Activated naive CD8-positive, alpha-beta T cell treated with anti-CD3 and anti-CD28 coated beads, Interleukin-2, amount 50 U/mL, for 24 hours (primary cell): Measurements from ENCODE around the gene NOS1.
"Not testable (repeated sequence)": the region's sequence is repeated elsewhere in the genome, so short reads cannot be mapped to it uniquely, and the experiment has no call there.

Experiments used
- ATAC-seq: fragments of 150-1000 bp; cut with Tn5 transposase; one replicate; pipeline ENCODE4 v1.10.0; 2021
- DNase-seq: peaks from one replicate; pipeline ENCODE4 v3.0.0; 2021
- H3K27ac Mint-ChIP-seq: one replicate; pipeline ENCODE4 v1.8.0; 2021; ENCODE audit warnings: mild to moderate bottlenecking, mixed read lengths
- H3K27me3 Mint-ChIP-seq: one replicate; pipeline ENCODE4 v1.8.0; 2021; ENCODE audit warnings: mixed read lengths
- H3K36me3 Mint-ChIP-seq: one replicate; pipeline ENCODE4 v1.8.0; 2021; ENCODE audit warnings: low read depth, mixed read lengths
- H3K4me1 Mint-ChIP-seq: one replicate; pipeline ENCODE4 v1.8.0; 2021; ENCODE audit warnings: mixed read lengths
- H3K4me3 Mint-ChIP-seq: one replicate; pipeline ENCODE4 v1.8.0; 2021; ENCODE audit warnings: mild to moderate bottlenecking, moderate library complexity, mixed read lengths
- H3K9me3 Mint-ChIP-seq: one replicate; pipeline ENCODE4 v1.8.0; 2021; ENCODE audit warnings: mixed read lengths

Gene NOS1

DNA sequence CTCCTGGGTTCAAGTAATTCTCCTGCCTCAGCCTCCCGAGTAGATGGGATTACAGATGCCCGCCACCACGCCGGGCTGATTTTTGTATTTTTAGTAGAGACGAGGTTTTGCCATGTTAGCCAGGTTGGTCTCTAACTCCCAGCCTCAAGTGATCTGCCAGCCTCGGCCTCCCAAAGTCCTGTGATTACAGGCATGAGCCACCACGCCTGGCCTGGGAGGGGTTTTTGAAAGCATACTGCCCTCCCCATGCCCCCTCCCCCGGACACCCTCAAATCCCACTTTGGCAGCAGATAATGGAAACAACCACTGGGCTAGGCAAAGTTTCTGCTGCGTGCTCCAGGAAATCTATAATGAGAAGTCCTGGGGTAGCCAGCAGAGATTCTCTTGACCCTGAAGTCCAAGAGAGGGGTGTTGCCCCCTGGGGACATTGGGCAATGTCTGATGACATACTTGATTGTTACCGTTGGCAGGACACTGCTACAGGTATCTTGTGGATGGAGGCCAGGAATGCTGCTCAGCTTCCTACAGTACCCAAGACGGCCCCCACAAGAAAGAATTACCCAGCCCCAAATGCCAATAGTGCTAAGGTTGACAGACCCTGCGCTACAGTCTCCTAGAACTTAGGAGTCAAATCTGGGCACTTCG, 152.5 kb downstream of the NOS1 start:
- peaks cover 15% of the 10 kb centered on the region for H3K27me3 Mint-ChIP-seq
- no peak for DNase-seq
- no peaks in the 10 kb centered on the region for H3K36me3 Mint-ChIP-seq
- no peak for ATAC-seq
- H3K4me3 Mint-ChIP-seq, result no peak overlapping the region
- no peaks in the 10 kb centered on the region for H3K9me3 Mint-ChIP-seq
- H3K27ac Mint-ChIP-seq, result no peak overlapping the region
- no peaks in the 10 kb centered on the region for H3K4me1 Mint-ChIP-seq

GRCh38 chr12:117208206-117208605, 153.2 kb downstream of the NOS1 start:
- DNase-seq (no peak), ATAC-seq (no peak)
- Mint-ChIP-seq H3K9me3 (no peaks in the 10 kb centered on the region), H3K27ac (no peak overlapping the region), H3K27me3 (peaks cover 15% of the 10 kb centered on the region), H3K4me3 (no peak overlapping the region), H3K36me3 (no peaks in the 10 kb centered on the region), H3K4me1 (no peaks in the 10 kb centered on the region)

DNA sequence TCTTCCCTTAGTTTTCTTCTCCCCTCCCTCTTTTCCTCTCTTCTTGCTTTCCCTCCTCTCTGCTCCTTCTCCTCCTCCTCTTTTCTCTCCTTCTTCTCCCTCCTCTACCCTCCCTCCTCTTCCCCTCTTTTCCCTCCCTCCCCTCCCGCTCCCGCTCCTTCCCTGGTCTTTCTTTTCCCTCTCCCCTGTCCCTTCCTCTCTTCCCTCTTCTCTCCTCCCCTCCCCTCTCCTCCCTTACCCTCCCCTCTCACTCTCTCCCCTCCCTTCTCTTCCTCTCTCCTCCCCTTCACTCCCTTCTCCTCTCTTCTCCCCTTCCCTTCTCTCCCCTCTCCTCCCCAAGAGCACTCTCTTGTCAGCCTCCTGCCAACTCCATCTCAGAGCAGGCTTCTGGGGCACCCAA, 153.8 kb downstream of the NOS1 start:
- H3K27me3 Mint-ChIP-seq, result peaks cover 15% of the 10 kb centered on the region
- DNase-seq, result no peak
- no peak overlapping the region for H3K27ac Mint-ChIP-seq
- no peaks in the 10 kb centered on the region for H3K9me3 Mint-ChIP-seq
- no peaks in the 10 kb centered on the region for H3K4me1 Mint-ChIP-seq
- no peaks in the 10 kb centered on the region for H3K36me3 Mint-ChIP-seq
- no peak for ATAC-seq
- no peak overlapping the region for H3K4me3 Mint-ChIP-seq

DNA sequence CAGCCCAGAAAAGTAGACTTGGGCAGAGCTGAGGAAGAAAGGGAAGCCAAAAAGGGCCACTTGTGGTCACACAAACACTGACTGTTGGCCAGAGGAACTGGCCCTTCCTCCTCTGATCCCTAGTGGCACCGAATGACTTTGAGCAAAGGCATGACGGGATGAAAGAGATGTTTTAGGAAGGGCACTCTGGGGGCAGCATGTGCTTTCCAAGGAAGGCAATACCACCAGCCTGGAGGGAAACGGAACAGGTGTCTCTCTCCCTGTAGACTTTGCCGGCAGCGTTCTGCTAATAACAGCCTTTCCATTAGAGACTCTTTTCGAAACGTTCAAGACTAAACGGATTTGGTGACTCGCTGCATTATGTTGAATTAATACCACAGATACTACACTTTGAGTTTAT, 158.9 kb downstream of the NOS1 start:
- ATAC-seq, result no peak
- no peak overlapping the region for H3K27ac Mint-ChIP-seq
- no peak overlapping the region for H3K4me3 Mint-ChIP-seq
- no peak for DNase-seq
- H3K9me3 Mint-ChIP-seq, result no peaks in the 10 kb centered on the region
- no peaks in the 10 kb centered on the region for H3K4me1 Mint-ChIP-seq
- peaks cover 6% of the 10 kb centered on the region for H3K27me3 Mint-ChIP-seq
- no peaks in the 10 kb centered on the region for H3K36me3 Mint-ChIP-seq

DNA sequence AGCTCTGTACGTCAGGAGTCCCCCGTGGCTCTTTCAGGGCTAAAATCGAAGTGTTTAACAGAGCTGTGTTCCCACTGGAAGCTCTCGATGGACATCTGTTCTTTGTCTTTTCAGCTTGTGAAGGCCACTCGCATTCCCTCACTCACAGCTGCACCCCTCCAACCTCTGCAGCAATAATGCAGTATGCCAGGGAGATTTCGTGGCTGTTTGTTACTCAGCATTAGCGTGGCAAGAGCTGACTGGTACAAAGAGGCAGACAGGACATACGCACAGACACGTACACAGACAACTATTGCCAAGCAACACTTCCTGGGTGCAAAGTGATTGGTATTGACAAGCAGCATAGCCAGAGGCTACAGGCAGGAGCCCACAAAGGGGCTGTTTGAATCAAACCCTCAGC, 159.4 kb downstream of the NOS1 start:
- H3K36me3 Mint-ChIP-seq, result no peaks in the 10 kb centered on the region
- H3K9me3 Mint-ChIP-seq, result no peaks in the 10 kb centered on the region
- ATAC-seq (no peak), DNase-seq (no peak)
- H3K27me3 Mint-ChIP-seq, result peaks cover 6% of the 10 kb centered on the region
- H3K4me1 Mint-ChIP-seq, result no peaks in the 10 kb centered on the region
- no peak overlapping the region for H3K27ac Mint-ChIP-seq
- H3K4me3 Mint-ChIP-seq, result no peak overlapping the region

DNA sequence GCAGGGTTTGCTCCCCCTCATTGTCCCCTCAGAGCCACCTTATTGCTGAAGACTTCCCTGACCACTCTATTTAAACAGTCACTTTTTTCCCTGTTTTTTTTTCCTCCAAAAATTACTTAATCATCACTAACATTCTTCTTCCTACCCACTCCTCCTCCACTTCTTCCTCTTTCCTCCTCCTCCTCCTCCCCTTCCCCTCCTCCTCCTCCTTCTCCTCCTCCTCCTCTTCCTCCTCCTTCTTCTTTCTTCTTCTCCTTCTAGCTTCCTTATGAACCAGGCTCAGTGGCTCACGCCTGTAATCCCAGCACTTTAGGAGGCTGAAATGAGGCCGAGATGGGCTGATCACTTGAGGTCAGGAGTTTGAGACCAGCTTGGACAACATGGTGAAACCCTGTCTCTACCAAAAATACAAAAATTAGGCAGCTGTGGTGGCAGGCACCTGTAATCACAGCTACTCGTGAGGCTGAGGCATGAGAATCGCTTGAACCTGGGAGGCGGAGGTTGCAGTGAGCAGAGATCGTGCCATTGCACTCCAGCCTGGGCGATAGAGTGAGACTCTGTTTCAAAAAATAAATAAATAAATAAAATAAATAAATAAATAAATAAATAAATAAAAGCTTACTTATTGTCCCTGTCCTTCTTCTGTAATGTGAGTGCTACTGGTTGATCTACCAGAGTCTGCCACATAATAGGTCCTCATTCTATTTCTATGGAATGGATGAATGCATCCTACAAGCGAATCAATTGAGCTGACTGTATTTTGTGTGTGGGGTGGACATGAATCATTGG, 161.3 kb downstream of the NOS1 start:
- H3K4me1 Mint-ChIP-seq, H3K9me3 Mint-ChIP-seq, H3K27me3 Mint-ChIP-seq, H3K36me3 Mint-ChIP-seq, DNase-seq, H3K4me3 Mint-ChIP-seq, ATAC-seq, H3K27ac Mint-ChIP-seq: not testable (repeated sequence)

DNA sequence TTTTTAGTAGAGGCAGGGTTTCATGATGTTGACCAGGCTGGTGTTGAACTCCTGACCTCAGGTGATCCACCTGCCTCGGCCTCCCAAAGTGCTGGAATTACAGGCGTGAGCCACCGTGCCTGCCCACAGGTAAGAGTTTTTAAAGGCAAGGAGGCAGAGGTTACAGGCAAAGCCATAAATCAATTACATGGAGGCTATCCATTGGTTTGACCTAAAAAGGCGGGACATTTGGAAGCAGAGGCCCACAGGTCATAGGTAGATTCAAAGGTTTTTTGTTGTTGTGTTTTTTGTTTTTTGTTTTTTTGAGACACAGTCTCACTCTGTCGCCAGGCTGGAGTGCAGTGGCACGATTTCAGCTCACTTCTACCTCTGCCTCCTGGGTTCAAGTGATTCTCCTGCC, 165.1 kb downstream of the NOS1 start:
- not testable (repeated sequence) for DNase-seq, ATAC-seq, H3K9me3 Mint-ChIP-seq, H3K4me1 Mint-ChIP-seq, H3K36me3 Mint-ChIP-seq, H3K4me3 Mint-ChIP-seq, H3K27ac Mint-ChIP-seq
- peaks cover 14% of the 10 kb centered on the region for H3K27me3 Mint-ChIP-seq

- H3K4me1 Mint-ChIP-seq, ATAC-seq, DNase-seq, H3K4me3 Mint-ChIP-seq, H3K9me3 Mint-ChIP-seq, H3K36me3 Mint-ChIP-seq, H3K27ac Mint-ChIP-seq: not testable (repeated sequence)
- peaks cover 14% of the 10 kb centered on the region for H3K27me3 Mint-ChIP-seq
These were observed 166.4 kb downstream of the NOS1 start for GRCh38 chr12:117195027-117195426.

DNA sequence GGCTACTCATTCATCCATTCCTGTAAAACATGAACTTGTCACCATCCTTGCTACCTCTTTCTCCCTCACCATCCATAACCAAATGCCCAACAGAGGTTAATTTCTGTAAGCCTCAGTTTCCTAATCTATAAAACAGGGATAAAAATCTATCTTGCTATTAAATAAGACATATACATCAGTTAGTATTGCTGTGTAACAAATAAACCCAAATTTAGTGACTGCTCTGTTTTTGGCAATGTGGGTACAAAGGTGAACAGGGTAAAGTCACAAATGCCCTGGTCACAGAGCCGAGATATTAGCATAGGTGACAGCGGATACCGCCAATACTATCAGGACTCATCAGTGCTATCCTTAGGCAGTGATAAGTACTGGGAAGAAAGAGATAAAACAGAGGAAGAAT, 167.5 kb downstream of the NOS1 start:
- DNase-seq (no peak), ATAC-seq (no peak)
- peaks cover 11% of the 10 kb centered on the region for H3K27me3 Mint-ChIP-seq
- H3K4me3 Mint-ChIP-seq, result no peak overlapping the region
- peaks cover 7% of the 10 kb centered on the region for H3K9me3 Mint-ChIP-seq
- H3K4me1 Mint-ChIP-seq, result peaks cover 14% of the 10 kb centered on the region
- H3K27ac Mint-ChIP-seq, result no peak overlapping the region
- H3K36me3 Mint-ChIP-seq, result peaks cover 2% of the 10 kb centered on the region

DNA sequence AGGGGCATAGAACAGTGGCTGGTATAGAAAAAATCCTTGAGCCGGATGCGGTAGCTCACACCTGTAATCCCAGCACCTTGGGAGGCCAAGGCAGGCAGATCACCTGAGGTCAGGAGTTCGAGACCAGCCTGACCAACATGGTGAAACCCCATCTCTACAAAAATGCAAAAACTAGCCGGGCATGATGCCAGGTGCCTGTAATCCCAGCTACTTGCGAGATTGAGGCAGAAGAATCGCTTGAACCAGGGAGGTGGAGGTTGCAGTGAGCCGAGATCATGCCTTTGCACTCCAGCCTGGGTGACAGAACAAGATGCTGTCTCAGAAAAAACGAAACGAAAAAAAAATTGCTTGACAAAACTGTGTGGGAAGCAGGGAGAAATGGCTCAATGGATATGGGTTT, 168.8 kb downstream of the NOS1 start:
- not testable (repeated sequence) for H3K9me3 Mint-ChIP-seq, H3K36me3 Mint-ChIP-seq, DNase-seq, H3K4me3 Mint-ChIP-seq, ATAC-seq, H3K27ac Mint-ChIP-seq
- Mint-ChIP-seq H3K4me1 (peaks cover 23% of the 10 kb centered on the region), H3K27me3 (peaks cover 11% of the 10 kb centered on the region)

DNA sequence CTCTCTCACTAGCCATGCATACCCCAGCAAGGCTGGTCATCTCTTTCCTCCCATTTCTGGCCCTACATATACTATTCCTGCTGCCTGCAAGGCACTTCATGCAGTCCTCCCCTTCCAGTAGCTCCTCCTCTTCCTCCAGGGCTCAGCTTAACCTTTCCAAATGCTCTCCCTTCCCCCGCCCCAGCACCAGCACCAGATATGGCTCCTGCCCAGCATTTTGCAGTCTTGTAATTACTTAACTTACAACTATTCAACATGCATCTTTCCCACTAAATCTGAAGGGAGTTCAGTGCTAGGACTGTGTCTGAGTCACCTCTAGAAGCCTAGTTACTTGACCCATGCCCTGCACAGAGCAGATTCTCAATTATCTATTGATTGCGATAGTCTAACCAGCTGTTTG, 169.4 kb downstream of the NOS1 start:
- H3K4me1 Mint-ChIP-seq, result peaks cover 26% of the 10 kb centered on the region
- H3K36me3 Mint-ChIP-seq, result peaks cover 12% of the 10 kb centered on the region
- H3K27ac Mint-ChIP-seq, result no peak overlapping the region
- H3K4me3 Mint-ChIP-seq, result no peak overlapping the region
- H3K27me3 Mint-ChIP-seq, result peaks cover 10% of the 10 kb centered on the region
- no peak for ATAC-seq
- peak; percentile 7 for DNase-seq
- H3K9me3 Mint-ChIP-seq, result peaks cover 7% of the 10 kb centered on the region

- peaks cover 26% of the 10 kb centered on the region for H3K4me1 Mint-ChIP-seq
- ATAC-seq (peak; percentile 96), DNase-seq (peak; percentile 96)
- peaks cover 10% of the 10 kb centered on the region for H3K27me3 Mint-ChIP-seq
- peaks cover 7% of the 10 kb centered on the region for H3K9me3 Mint-ChIP-seq
- H3K27ac Mint-ChIP-seq, result peak within 1 kb of the TSS; percentile 80
- peak within 1 kb of the TSS; percentile 94 for H3K4me3 Mint-ChIP-seq
- H3K36me3 Mint-ChIP-seq, result peaks cover 20% of the 10 kb centered on the region
These were observed 171.1 kb downstream of the NOS1 start, which contains the start of gene FBXO21 for GRCh38 chr12:117190210-117190781. TSS of gene FBXO21 (minus strand) at chr12:117190470. CDS start at chr12:117190456, 14 bp downstream.

DNA sequence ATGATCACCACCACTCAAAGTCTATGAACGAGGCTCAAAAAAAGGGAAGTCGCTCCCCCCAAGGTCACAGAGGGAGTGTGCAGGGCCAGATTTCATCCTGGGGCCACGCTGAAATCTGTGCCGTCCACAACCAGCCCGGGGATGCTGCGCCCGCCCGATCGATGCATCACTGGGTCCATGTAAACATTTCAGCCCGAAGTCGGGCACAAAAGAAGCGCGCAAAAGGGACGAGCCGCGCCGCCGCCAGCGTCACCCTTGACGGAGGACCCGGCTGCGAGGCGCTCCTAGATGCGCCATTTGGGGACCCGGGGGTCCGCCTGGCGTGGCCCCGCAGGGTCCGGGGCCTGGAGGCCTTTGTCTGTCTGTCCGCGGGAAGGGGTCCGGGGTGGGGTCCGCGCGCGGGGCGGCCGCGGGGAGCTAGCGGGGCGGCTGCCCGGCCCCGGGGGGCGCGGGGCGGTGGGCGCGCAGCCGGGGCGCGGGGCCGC, 171.7 kb downstream of the NOS1 start:
- Mint-ChIP-seq H3K4me3 (peak overlapping the region; percentile 94), H3K36me3 (peaks cover 26% of the 10 kb centered on the region), H3K9me3 (peaks cover 7% of the 10 kb centered on the region), H3K27ac (peak overlapping the region; percentile 80), H3K27me3 (peaks cover 10% of the 10 kb centered on the region), H3K4me1 (peaks cover 28% of the 10 kb centered on the region)
- DNase-seq, result peak; percentile 35
- ATAC-seq, result peak; percentile 17

GRCh38 chr12:117188961-117189724, 172.3 kb downstream of the NOS1 start:
- ATAC-seq (no peak), DNase-seq (no peak)
- H3K27ac Mint-ChIP-seq, result peak overlapping the region; percentile 80
- H3K27me3 Mint-ChIP-seq, result peaks cover 10% of the 10 kb centered on the region
- H3K4me3 Mint-ChIP-seq, result peak overlapping the region; percentile 94
- H3K36me3 Mint-ChIP-seq, result peaks cover 30% of the 10 kb centered on the region
- peaks cover 28% of the 10 kb centered on the region for H3K4me1 Mint-ChIP-seq
- H3K9me3 Mint-ChIP-seq, result peaks cover 7% of the 10 kb centered on the region
